Esophagus squamous epithelium (tissue), 5 donors: ENCODE results near the gene ICA1. TPM values are rescaled to one million over a fixed set of nuclear protein-coding genes. Genes with fewer than 3 reads are reported as not detected.

Source experiments
- DNase-seq: peaks from one replicate; lab custom pipeline; 2025; lab: John Stamatoyannopoulos, UW
- H3K27ac ChIP-seq, 4 donors: fragments of 200-600 bp; sonication (generic); one replicate each; pipeline ENCODE4 v1.5.1; 2016 to 2019; ENCODE audit warnings: mild to moderate bottlenecking in 1 of 4
- H3K27me3 ChIP-seq, 4 donors: fragments of 200-600 bp; sonication (generic); 1 replicate in 3 of 4; 2 replicates in 1 of 4; pipeline versions ENCODE4 v1.5.1 to v1.6.0; 2017 to 2021; ENCODE audit warnings: antibody characterized with exemption in 1 of 4
- H3K36me3 ChIP-seq, 3 donors: fragments of 200-600 bp; sonication (generic); one replicate each; pipeline ENCODE4 v1.5.1; 2016 to 2019
- H3K4me1 ChIP-seq, 3 donors: fragments of 200-600 bp; sonication (generic); one replicate each; pipeline ENCODE4 v1.5.1; 2017 to 2019
- H3K4me3 ChIP-seq, 4 donors: fragments of 200-600 bp; sonication (generic); 1 replicate in 3 of 4; 2 replicates in 1 of 4; pipeline ENCODE4 v1.5.1; 2016 to 2019; ENCODE audit warnings: mild to moderate bottlenecking in 2 of 4, moderate library complexity in 1 of 4
- H3K9me3 ChIP-seq, 3 donors: fragments of 200-600 bp; sonication (generic); one replicate each; pipeline ENCODE4 v1.5.1; 2016 to 2019
- POLR2A ChIP-seq, 4 donors: fragments of 450-650 bp; IDR thresholded peaks; one replicate each; pipeline ENCODE4 v1.6.1; 2017; ENCODE audit warnings: antibody characterized with exemption in 4 of 4, mild to moderate bottlenecking in 4 of 4, moderate library complexity in 3 of 4
- WGBS, 2 donors: methylation state at CpG; one replicate each; pipeline ENCODE4 v1.1.5; 2018; 5-methylcytosine and 5-hydroxymethylcytosine counted together
- intact Hi-C: fragments of 100-400 bp; cut with DNase I; formaldehyde crosslinking; loops from one replicate; pipeline ENCODE4 v1.15.0; 2022
- total RNA-seq, 4 donors: library from RNA; depleted of rRNA; stranded (reverse); fragments of >200 nt; gene quantifications; one replicate each; pipeline ENCODE4 v1.1.0, GENCODE V29; 2016
- TF ChIP-seq, protein P1 (sequence below), 6 experiments: fragments of 450-650 bp in 4 of 6; fragments of 200-600 bp in 2 of 6; sonication (generic) in 2 of 6; IDR thresholded peaks; one replicate each; pipeline ENCODE4 v1.5.1; 2016 to 2019; ENCODE audit warnings: antibody characterized with exemption in 6 of 6, mild to moderate bottlenecking in 4 of 6, moderate library complexity in 4 of 6
- donor health status: DM: yes; HTN: yes; CAD: no.

Gene ICA1
- total RNA-seq, 4 donors from 2014 or later, result 5.6 to 12.6 (median 9.6) TPM

DNA sequence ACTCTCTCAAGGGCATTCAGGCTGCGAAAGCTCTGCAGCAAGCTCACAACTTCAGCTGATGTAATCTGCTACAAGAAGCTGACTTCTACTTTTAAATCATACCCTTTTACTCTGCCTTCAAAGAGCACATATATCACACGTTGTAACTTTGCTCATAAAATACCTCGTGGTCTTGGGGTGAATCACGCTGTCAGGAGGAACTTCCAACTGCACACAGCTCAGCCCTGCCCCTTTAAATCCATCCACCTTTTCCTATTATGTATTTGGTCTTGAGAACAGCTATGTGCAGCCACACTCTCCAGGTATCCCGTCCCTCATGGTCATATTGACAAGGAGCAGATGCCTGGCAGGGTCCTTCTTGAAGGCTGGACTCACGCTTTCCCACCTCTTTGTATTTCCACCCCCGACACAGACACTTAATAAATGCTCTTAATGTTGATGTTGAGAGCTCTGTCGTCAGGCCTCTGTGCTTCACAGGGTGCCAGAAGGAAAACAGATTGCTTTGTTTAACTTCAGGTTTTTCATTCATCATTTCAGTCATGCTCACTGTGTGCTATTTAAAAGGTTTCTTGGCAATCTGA, 47.6 kb downstream of the ICA1 start:
- Histone ChIP-seq H3K36me3 (peaks cover 0 to 9% (median 0%) of the 10 kb centered on the region in 3 donors), H3K27ac (no peak overlapping the region), H3K4me1 (no peaks in the 10 kb centered on the region), H3K9me3 (no peaks in the 10 kb centered on the region), H3K27me3 (no peaks in the 10 kb centered on the region), H3K4me3 (no peak overlapping the region)
- TF ChIP-seq, protein P1, sequence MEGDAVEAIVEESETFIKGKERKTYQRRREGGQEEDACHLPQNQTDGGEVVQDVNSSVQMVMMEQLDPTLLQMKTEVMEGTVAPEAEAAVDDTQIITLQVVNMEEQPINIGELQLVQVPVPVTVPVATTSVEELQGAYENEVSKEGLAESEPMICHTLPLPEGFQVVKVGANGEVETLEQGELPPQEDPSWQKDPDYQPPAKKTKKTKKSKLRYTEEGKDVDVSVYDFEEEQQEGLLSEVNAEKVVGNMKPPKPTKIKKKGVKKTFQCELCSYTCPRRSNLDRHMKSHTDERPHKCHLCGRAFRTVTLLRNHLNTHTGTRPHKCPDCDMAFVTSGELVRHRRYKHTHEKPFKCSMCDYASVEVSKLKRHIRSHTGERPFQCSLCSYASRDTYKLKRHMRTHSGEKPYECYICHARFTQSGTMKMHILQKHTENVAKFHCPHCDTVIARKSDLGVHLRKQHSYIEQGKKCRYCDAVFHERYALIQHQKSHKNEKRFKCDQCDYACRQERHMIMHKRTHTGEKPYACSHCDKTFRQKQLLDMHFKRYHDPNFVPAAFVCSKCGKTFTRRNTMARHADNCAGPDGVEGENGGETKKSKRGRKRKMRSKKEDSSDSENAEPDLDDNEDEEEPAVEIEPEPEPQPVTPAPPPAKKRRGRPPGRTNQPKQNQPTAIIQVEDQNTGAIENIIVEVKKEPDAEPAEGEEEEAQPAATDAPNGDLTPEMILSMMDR (IDR thresholded peaks at IDR 0.05), result no peak
- TF ChIP-seq POLR2A (IDR thresholded peaks at IDR 0.05), result no peak
- WGBS, 2 donors, result 58 to 62% methylated on average over 8 of the region's 8 CpGs
- DNase-seq, result no peak
- intact Hi-C loops, result no loop called here

DNA sequence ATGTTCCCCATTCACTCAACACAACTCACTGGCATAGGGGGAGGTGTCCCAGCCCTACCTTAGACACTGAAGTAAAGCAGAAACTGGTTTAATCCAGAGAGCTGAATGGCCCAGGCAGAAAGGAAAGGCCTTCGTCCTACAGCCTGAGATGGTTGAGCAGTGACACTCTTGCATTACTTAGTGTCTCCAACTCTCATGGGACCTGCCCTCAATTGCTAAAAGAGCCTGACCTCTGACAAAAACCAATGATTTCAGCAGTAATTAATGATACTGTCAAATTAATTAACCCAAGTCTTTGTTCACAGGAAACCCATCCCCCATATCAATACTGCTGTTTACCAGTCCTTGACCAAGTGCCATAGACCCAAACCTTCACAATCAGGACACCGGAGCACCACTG, 48.6 kb downstream of the ICA1 start:
- no peaks in the 10 kb centered on the region for H3K9me3 ChIP-seq
- 81 to 90% methylated on average over 2 of the region's 2 CpGs for WGBS, 2 donors
- H3K36me3 ChIP-seq, result peaks cover 0 to 6% (median 0%) of the 10 kb centered on the region in 3 donors
- H3K27ac ChIP-seq, result no peak overlapping the region
- no peak for DNase-seq
- no peak overlapping the region for H3K4me3 ChIP-seq
- intact Hi-C loops, result no loop called here
- no peaks in the 10 kb centered on the region for H3K4me1 ChIP-seq
- H3K27me3 ChIP-seq, result no peaks in the 10 kb centered on the region
- TF ChIP-seq POLR2A (IDR thresholded peaks at IDR 0.05), result no peak
- TF ChIP-seq, protein P1 (IDR thresholded peaks at IDR 0.05), result no peak

DNA sequence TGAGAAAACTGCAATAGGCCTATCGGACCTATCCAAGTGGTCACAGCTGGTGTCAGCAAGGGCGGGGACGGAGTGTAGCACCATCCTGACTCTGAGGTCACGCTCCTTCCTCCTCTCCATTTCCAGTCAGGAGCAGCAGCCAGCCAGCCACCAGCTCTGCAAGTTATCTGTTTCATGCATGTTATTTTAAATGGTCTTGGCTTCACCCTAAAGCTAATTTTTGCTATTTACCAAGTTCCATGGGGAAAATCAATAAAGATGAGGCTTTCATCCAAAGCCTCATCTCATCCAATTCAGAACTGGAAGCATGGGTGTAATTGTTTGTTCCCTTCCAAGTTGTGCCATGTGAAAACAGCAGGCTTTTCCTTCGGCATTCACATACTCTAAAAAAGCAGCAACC, 49.3 kb downstream of the ICA1 start:
- Histone ChIP-seq H3K4me1 (no peaks in the 10 kb centered on the region), H3K9me3 (no peaks in the 10 kb centered on the region), H3K27me3 (no peaks in the 10 kb centered on the region), H3K4me3 (no peak overlapping the region), H3K27ac (no peak overlapping the region), H3K36me3 (no peaks in the 10 kb centered on the region)
- no peak for TF ChIP-seq POLR2A (IDR thresholded peaks at IDR 0.05)
- TF ChIP-seq, protein P1 (IDR thresholded peaks at IDR 0.05), result no peak
- intact Hi-C loops, result no loop called here
- DNase-seq, result no peak
- WGBS, 2 donors, result 84 to 90% methylated on average over 5 of the region's 5 CpGs

DNA sequence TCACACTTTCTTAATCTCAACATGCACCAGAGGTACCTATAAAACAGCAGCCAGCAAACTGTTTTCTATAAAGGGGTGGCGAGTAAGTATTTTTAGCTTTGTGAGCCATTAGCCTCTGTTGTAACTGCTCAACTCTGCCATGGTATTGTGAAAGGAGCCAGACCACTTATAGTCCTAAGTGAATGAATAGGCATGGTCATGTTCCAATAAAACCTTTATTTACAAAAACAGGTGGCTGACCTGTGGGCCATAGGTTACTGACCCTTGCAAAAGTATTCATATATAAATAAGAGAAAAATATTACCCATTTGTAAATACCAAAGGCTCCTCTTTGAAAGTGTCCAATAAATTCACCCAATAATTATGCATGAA, 50.3 kb downstream of the ICA1 start:
- 95 to 96% methylated on average over 1 of the region's 1 CpG for WGBS, 2 donors
- no peaks in the 10 kb centered on the region for H3K36me3 ChIP-seq
- H3K4me3 ChIP-seq, result no peak overlapping the region
- TF ChIP-seq POLR2A (IDR thresholded peaks at IDR 0.05), result no peak
- TF ChIP-seq, protein P1 (IDR thresholded peaks at IDR 0.05), result no peak
- H3K4me1 ChIP-seq, result no peaks in the 10 kb centered on the region
- no peaks in the 10 kb centered on the region for H3K9me3 ChIP-seq
- H3K27ac ChIP-seq, result no peak overlapping the region
- no peak for DNase-seq
- intact Hi-C loops, result no loop called here
- no peaks in the 10 kb centered on the region for H3K27me3 ChIP-seq

DNA sequence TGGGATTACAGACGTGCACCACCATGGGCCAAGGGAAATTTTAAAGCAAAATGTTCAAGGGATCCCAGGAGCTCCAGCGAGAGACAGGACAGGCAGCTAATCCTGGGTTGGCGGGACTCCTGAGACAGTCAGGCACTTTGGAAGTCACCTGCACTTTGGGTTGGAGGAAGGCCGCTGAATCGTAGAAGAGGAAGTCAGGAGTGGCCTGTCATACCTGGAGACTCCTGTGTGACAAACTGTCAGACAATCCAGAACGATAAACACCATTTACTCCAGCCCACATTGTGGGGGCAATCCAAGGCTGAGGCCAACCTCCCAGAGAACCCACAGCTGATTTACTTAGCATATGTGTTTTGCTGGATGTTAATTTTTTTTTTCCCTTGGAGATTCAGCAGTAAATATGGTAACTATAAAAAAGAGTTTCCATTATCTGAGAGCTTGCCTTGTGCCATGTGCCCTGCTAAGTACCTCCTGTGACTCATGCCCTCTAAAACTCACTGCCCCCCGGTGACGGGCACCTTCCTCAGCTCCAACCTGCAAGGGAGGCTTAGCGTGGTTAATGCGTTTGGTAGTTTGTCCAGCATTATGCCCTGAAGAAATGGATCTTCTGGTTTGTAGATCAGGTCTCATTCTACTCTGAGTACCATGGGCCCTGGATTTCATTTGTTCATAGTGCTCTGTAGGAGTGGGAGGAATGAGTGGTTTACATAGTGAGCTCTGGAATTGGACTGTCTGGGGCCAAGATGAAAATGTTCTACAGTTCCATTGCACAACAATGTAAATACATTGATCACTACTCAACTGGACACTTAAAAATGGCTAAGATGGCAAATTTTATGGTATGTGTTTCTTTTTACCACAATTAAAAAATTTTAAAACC, 50.9 kb downstream of the ICA1 start:
- no peak overlapping the region for H3K4me3 ChIP-seq
- intact Hi-C loops, result no loop called here
- WGBS, 2 donors, result 82 to 86% methylated on average over 7 to 8 of the region's 10 CpGs
- TF ChIP-seq, protein P1 (IDR thresholded peaks at IDR 0.05), result no peak
- no peak for TF ChIP-seq POLR2A (IDR thresholded peaks at IDR 0.05)
- H3K9me3 ChIP-seq, result no peaks in the 10 kb centered on the region
- no peak overlapping the region for H3K27ac ChIP-seq
- no peaks in the 10 kb centered on the region for H3K27me3 ChIP-seq
- no peak for DNase-seq
- no peaks in the 10 kb centered on the region for H3K4me1 ChIP-seq
- H3K36me3 ChIP-seq, result no peaks in the 10 kb centered on the region
